GM12864 (cell line): ENCODE data around the gene LAMA4.

Experiments used
- DNase-seq: peaks from one replicate; pipeline ENCODE4 v3.0.0-alpha.2; 2011; ENCODE audit warnings: low read depth
- H3K4me3 ChIP-seq: 2 replicates; pipeline ENCODE4 v1.5.1; 2011; ENCODE audit warnings: mild to moderate bottlenecking, low read depth, low read length, control low read depth
- TF ChIP-seq, protein P1 (sequence below): IDR thresholded peaks from 2 replicates; pipeline ENCODE4 v1.5.1; 2011; ENCODE audit warnings: low read depth, mild to moderate bottlenecking, moderate library complexity, low read length, control low read depth, inconsistent platforms; ENCODE audit errors: missing control alignments

The LAMA4 gene

DNA sequence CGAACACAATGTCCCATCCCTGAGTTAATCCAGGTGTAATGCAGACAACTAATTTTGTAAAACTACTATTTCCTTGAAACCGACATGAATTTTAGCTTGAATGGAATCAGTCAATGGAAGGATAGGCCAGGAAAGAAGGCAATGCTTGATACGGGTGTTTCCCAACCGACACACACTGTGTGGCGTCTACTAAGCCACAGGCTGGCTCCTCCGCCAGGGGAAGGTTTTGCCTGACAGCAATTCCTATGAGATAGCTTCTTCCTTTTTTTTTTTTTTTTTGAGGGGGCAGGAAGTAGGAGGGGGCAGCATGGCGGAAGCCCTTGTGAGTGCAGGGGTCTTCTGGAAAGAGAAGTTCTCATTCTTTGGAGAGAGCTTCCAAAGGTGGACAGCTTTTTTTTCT is 12.0 kb upstream of the LAMA4 start:
- no peak for DNase-seq
- H3K4me3 ChIP-seq, result no peak overlapping the region
- TF ChIP-seq, protein P1, sequence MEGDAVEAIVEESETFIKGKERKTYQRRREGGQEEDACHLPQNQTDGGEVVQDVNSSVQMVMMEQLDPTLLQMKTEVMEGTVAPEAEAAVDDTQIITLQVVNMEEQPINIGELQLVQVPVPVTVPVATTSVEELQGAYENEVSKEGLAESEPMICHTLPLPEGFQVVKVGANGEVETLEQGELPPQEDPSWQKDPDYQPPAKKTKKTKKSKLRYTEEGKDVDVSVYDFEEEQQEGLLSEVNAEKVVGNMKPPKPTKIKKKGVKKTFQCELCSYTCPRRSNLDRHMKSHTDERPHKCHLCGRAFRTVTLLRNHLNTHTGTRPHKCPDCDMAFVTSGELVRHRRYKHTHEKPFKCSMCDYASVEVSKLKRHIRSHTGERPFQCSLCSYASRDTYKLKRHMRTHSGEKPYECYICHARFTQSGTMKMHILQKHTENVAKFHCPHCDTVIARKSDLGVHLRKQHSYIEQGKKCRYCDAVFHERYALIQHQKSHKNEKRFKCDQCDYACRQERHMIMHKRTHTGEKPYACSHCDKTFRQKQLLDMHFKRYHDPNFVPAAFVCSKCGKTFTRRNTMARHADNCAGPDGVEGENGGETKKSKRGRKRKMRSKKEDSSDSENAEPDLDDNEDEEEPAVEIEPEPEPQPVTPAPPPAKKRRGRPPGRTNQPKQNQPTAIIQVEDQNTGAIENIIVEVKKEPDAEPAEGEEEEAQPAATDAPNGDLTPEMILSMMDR, result no peak

DNA sequence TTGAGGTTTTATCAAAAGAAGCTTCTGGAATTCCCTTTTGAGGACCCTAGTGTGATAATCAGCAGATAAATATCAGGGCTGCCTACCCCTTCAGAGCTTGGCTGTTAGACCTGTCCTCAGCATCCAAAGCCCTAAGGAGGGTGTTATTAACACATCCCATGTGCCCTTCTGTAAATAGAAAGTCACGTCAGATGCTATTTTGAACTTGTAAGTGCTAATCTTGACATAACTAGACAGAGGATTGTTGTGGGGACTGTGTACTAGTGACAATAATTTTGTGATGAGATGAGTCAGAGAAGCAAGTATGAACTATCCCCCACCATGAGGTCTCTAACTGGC is 4.9 kb upstream of the LAMA4 start:
- DNase-seq, result no peak
- TF ChIP-seq, protein P1, result no peak
- H3K4me3 ChIP-seq, result no peak overlapping the region

DNA sequence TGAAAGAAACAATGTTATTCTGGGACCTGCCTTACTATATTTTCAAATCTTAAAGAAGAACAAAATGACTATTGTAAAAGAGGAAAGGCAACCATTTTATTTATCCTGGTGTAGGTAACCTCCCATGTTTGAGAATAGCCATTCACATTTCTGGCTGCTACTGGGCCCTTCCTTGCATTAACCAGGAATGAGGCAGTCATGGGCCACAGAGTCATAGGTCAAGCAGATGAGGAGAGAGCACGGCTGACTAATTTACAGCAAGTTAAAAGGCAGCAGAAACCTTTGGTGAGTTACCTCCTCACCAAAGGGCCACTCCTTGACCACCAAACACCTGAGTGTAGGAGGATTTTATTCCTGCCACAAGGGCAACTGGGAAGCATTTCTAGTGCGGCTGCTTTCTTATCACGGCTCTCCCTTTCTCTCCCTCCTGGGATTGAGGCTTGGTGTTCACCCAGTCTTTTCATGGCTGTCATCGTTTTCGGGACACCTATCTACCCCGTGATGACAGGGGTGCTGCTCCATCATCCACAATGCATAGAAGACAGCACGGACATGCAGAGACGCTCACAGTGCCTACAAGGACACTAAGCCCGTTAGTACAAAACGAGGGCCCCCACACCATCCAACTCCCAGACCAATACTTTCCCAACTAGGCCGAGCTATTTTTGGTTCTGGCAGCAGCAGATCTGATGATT is 4.4 kb upstream of the LAMA4 start:
- no peak for DNase-seq
- TF ChIP-seq, protein P1, result no peak

DNA sequence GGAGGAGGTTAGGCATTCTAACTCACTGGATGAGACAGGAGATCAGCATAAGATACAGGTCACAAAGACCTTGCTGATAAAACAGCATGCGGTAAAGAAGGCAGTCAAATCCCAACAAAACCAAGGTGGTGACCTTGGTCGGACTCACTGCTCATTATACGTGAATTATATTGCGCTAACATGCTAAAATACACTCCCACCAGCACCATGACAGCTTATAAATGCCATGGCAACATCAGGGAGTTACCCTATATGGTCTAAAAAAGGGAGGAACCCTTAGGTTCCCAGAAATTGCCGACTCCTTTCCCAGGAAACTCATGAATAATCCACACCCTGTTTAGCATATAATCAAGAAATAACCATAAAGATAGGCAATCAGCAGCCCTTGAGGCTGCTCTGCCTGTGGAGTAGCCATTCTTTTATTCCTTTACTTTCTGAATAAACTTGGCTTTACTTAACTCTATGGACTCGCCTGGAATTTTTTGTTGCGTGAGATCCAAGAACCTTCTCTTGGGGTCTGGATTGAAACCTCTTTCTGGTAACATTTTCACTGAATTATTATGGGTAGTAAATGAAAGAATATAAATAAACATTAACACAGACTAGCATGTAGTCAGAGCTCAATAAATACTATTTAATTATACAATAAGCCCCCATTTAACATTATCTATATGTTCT is 3.0 kb upstream of the LAMA4 start:
- no peak overlapping the region for H3K4me3 ChIP-seq
- TF ChIP-seq, protein P1, result no peak
- DNase-seq, result no peak

More for the DNA sequence above, 4.4 kb upstream of the LAMA4 start:
- H3K4me3 ChIP-seq, result no peak overlapping the region

DNA sequence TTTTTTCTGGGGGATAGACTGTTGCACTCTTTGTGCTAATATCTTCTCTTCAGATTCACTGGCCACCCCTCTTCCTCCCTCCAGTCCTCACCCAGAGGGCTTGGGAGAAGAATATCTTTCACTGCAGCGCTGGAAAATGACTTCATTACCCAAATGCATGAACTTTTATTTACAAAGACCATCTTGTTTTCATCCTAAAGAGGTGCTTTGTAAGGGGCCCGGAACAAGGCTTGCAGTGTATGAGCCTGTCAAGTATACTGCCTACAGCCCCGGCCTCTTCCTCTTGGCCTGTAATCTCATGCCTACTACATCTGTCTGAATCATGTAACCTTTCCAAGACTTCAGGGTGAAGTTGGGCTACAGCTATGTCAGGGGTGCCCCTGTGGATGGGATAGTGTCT is 554 bp upstream of the LAMA4 start:
- no peak for DNase-seq
- TF ChIP-seq, protein P1, result no peak
- H3K4me3 ChIP-seq, result no peak overlapping the region

DNA sequence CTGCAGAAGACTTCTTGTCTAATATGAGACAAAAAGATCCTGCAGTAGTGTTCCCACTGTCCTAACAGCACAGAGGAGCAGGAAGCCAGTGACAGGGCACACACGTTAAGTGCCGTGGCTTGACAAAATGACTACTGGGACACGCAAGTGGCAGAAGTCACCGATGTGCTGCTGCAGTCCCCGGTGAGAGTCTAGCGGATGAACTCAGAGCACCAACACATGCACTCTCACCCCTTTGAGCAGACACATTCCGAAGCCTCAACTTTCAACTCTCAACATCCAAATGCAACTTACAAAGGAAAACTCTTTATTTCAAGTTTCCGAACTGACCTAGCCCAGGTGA is 898 bp downstream of the LAMA4 start:
- TF ChIP-seq, protein P1, result no peak
- DNase-seq, result no peak
- H3K4me3 ChIP-seq, result no peak overlapping the region
